ENCODE results near the gene PRRX1. TPM values are rescaled to one million over a fixed set of nuclear protein-coding genes. Genes with fewer than 3 reads are reported as not detected.

The PRRX1 gene
- total RNA-seq, 2 donors from 2014 or later = 1.5 to 3.0 TPM

GRCh38 chr1:170704256-170704655, 40.3 kb downstream of the PRRX1 start:
- DNase-seq (no peak), ATAC-seq (no peak)
- intact Hi-C loops (cut with DNase I, micrococcal nuclease) = no loop called here

- intact Hi-C loops (cut with DNase I, micrococcal nuclease) = no loop called here
- ATAC-seq = no peak
Observed at GRCh38 chr1:170705981-170706380, 42.0 kb downstream of the PRRX1 start.

GRCh38 chr1:170707117-170707516, 43.2 kb downstream of the PRRX1 start:
- no peak for DNase-seq
- no peak for ATAC-seq
- intact Hi-C loops (cut with DNase I, micrococcal nuclease) = no loop called here

More at GRCh38 chr1:170705981-170706380, 42.0 kb downstream of the PRRX1 start:
- DNase-seq = no peak

- intact Hi-C loops (cut with DNase I, micrococcal nuclease) = no loop called here
- DNase-seq (no peak), ATAC-seq (peak; percentile 59)
Observed at GRCh38 chr1:170707959-170708655, 44.2 kb downstream of the PRRX1 start.

- intact Hi-C loops (cut with DNase I, micrococcal nuclease) = no loop called here
- no peak for ATAC-seq
- DNase-seq = no peak
Observed at GRCh38 chr1:170711682-170712081, 47.8 kb downstream of the PRRX1 start.

- intact Hi-C loops (cut with DNase I, micrococcal nuclease) = no loop called here
- no peak for ATAC-seq
- DNase-seq = no peak
Observed at GRCh38 chr1:170714163-170714562, 50.2 kb downstream of the PRRX1 start.

- DNase-seq = no peak
- no peak for ATAC-seq
- intact Hi-C loops (cut with DNase I, micrococcal nuclease) = no loop called here
Observed at GRCh38 chr1:170714938-170715337, 51.0 kb downstream of the PRRX1 start.

GRCh38 chr1:170716835-170717429, 53.0 kb downstream of the PRRX1 start:
- ATAC-seq (no peak), DNase-seq (no peak)
- intact Hi-C loops (cut with DNase I, micrococcal nuclease) = no loop called here

GRCh38 chr1:170720661-170721060, 56.7 kb downstream of the PRRX1 start:
- DNase-seq (no peak), ATAC-seq (no peak)
- intact Hi-C loops (cut with DNase I, micrococcal nuclease) = no loop called here

- intact Hi-C loops (cut with DNase I, micrococcal nuclease) = no loop called here
- DNase-seq (no peak), ATAC-seq (no peak)
Observed at GRCh38 chr1:170721621-170722020, 57.7 kb downstream of the PRRX1 start.

- no peak for DNase-seq
- intact Hi-C loops (cut with DNase I, micrococcal nuclease) = no loop called here
- no peak for ATAC-seq
Observed at GRCh38 chr1:170723518-170723917, 59.6 kb downstream of the PRRX1 start.

GRCh38 chr1:170725326-170725725, 61.4 kb downstream of the PRRX1 start:
- intact Hi-C loops (cut with DNase I, micrococcal nuclease) = no loop called here
- DNase-seq (no peak), ATAC-seq (no peak)

- intact Hi-C loops (cut with DNase I, micrococcal nuclease) = no loop called here
- DNase-seq = no peak
- ATAC-seq = no peak
Observed at GRCh38 chr1:170727963-170728362, 64.0 kb downstream of the PRRX1 start.

GRCh38 chr1:170729225-170730002, 65.5 kb downstream of the PRRX1 start:
- intact Hi-C loops (cut with DNase I, micrococcal nuclease) = no loop called here
- DNase-seq = no peak
- no peak for ATAC-seq

GRCh38 chr1:170730014-170730413, 66.1 kb downstream of the PRRX1 start:
- DNase-seq (no peak), ATAC-seq (no peak)
- intact Hi-C loops (cut with DNase I, micrococcal nuclease) = no loop called here

GRCh38 chr1:170730438-170730837, 66.5 kb downstream of the PRRX1 start:
- intact Hi-C loops (cut with DNase I, micrococcal nuclease) = no loop called here
- no peak for ATAC-seq
- no peak for DNase-seq

- ATAC-seq = no peak
- intact Hi-C loops (cut with DNase I, micrococcal nuclease) = no loop called here
- no peak for DNase-seq
Observed at GRCh38 chr1:170731566-170732251, 67.8 kb downstream of the PRRX1 start.

GRCh38 chr1:170732252-170732588, 68.3 kb downstream of the PRRX1 start:
- ATAC-seq = no peak
- DNase-seq = no peak
- intact Hi-C loops (cut with DNase I, micrococcal nuclease) = no loop called here

- no peak for ATAC-seq
- intact Hi-C loops (cut with DNase I, micrococcal nuclease) = no loop called here
- no peak for DNase-seq
Observed at GRCh38 chr1:170734412-170735175, 70.7 kb downstream of the PRRX1 start.

Measured in left colon (tissue), 2 donors.